Stimulated activated CD8-positive, alpha-beta memory T cell treated with anti-CD3 and anti-CD28 coated beads, Interleukin-2, amount 100 ng/mL, for 48 hours (primary cell): ENCODE results near the gene GPHB5.
"Not testable (repeated sequence)": the region's sequence is repeated elsewhere in the genome, so short reads cannot be mapped to it uniquely, and the experiment has no call there.

Experiments used
- DNase-seq, 2 donors: peaks; one replicate each; pipeline ENCODE4 v3.0.0-alpha.2; 2020; ENCODE audit warnings: low read depth in 2 of 2

The GPHB5 gene

GRCh38 chr14:63295231-63295685 is 23.5 kb downstream of the GPHB5 start:
- DNase-seq: no peak

GRCh38 chr14:63292805-63293204 is 25.9 kb downstream of the GPHB5 start:
- no peak for DNase-seq

GRCh38 chr14:63290741-63291430 is 27.8 kb downstream of the GPHB5 start:
- no peak for DNase-seq

- DNase-seq: no peak
These were observed 29.9 kb downstream of the GPHB5 start for GRCh38 chr14:63288853-63289252.

GRCh38 chr14:63287666-63288483 is 30.9 kb downstream of the GPHB5 start:
- DNase-seq: no peak

GRCh38 chr14:63286071-63286470 is 32.7 kb downstream of the GPHB5 start:
- DNase-seq: no peak

GRCh38 chr14:63283884-63284248 is 34.9 kb downstream of the GPHB5 start:
- no peak for DNase-seq

GRCh38 chr14:63282997-63283883 is 35.5 kb downstream of the GPHB5 start:
- no peak for DNase-seq

- not testable (repeated sequence) for DNase-seq
These were observed 38.8 kb downstream of the GPHB5 start for GRCh38 chr14:63279933-63280332.

- DNase-seq: no peak
These were observed 41.0 kb downstream of the GPHB5 start for GRCh38 chr14:63277591-63278183.

- DNase-seq: no peak
These were observed 42.0 kb downstream of the GPHB5 start for GRCh38 chr14:63276492-63277342.

- no peak for DNase-seq
These were observed 42.7 kb downstream of the GPHB5 start for GRCh38 chr14:63276016-63276415.

- no peak for DNase-seq
These were observed 43.1 kb downstream of the GPHB5 start for GRCh38 chr14:63275611-63276010.

GRCh38 chr14:63273717-63274655 is 44.7 kb downstream of the GPHB5 start:
- no peak for DNase-seq

- DNase-seq: no peak
These were observed 45.6 kb downstream of the GPHB5 start for GRCh38 chr14:63273129-63273528.

GRCh38 chr14:63269561-63270225 is 49.0 kb downstream of the GPHB5 start:
- no peak for DNase-seq

GRCh38 chr14:63268771-63269170 is 50.0 kb downstream of the GPHB5 start:
- DNase-seq: no peak

- DNase-seq: no peak
These were observed 51.6 kb downstream of the GPHB5 start for GRCh38 chr14:63267171-63267570.

- DNase-seq: no peak
These were observed 52.6 kb downstream of the GPHB5 start for GRCh38 chr14:63266106-63266505.
